Neural progenitor cell (in vitro differentiated cells): Measurements from ENCODE around the gene SLC35E4. TPM values are rescaled to one million over a fixed set of nuclear protein-coding genes. Genes with fewer than 3 reads are reported as not detected.
A peak's percentile ranks its signal among the peaks of the same experiment; 100 is the strongest.

Experiments used
- DNase-seq: peaks from one replicate; pipeline ENCODE4 v3.0.0-alpha.2; 2016; ENCODE audit warnings: low spot score
- H2AFZ ChIP-seq: fragments of 200-600 bp; sonication (generic); replicated peaks from 2 replicates; pipeline ENCODE4 v1.6.1; 2016; ENCODE audit warnings: antibody characterized with exemption
- H3F3A ChIP-seq: fragments of 200-600 bp; sonication (generic); 2 replicates; pipeline ENCODE4 v1.6.1; 2016; ENCODE audit warnings: antibody characterized with exemption, low read depth
- H3K27ac ChIP-seq: fragments of 200-600 bp; sonication (generic); 2 replicates; pipeline ENCODE4 v1.5.1; 2016; ENCODE audit warnings: mild to moderate bottlenecking
- H3K27me3 ChIP-seq: fragments of 200-600 bp; sonication (generic); 2 replicates; pipeline ENCODE4 v1.6.1; 2016; ENCODE audit warnings: mild to moderate bottlenecking, moderate library complexity
- H3K36me3 ChIP-seq: fragments of 200-600 bp; sonication (generic); 2 replicates; pipeline ENCODE4 v1.5.1; 2016
- H3K4me1 ChIP-seq: fragments of 200-600 bp; sonication (generic); 2 replicates; pipeline ENCODE4 v1.6.1; 2016; ENCODE audit warnings: mixed run types
- H3K4me2 ChIP-seq: fragments of 200-600 bp; sonication (generic); 2 replicates; pipeline ENCODE4 v1.6.1; 2016
- H3K4me3 ChIP-seq: fragments of 200-600 bp; sonication (generic); 2 replicates; pipeline ENCODE4 v1.5.1; 2016
- H3K79me2 ChIP-seq: fragments of 200-600 bp; sonication (generic); 2 replicates; pipeline ENCODE4 v1.6.1; 2016; ENCODE audit warnings: low read depth
- H3K9ac ChIP-seq: fragments of 200-600 bp; sonication (generic); 2 replicates; pipeline ENCODE4 v1.6.1; 2016
- H3K9me3 ChIP-seq: fragments of 200-600 bp; sonication (generic); 2 replicates; pipeline ENCODE4 v1.5.1; 2016; ENCODE audit warnings: low read depth
- H4K20me1 ChIP-seq: fragments of 200-600 bp; sonication (generic); 2 replicates; pipeline ENCODE4 v1.6.1; 2016; ENCODE audit warnings: low read depth
- H3K27ac Mint-ChIP-seq: 3 replicates; pipeline ENCODE4 v1.8.0; 2021; ENCODE audit warnings: mixed read lengths
- H3K27me3 Mint-ChIP-seq: 2 replicates; pipeline ENCODE4 v1.8.0; 2022; ENCODE audit warnings: low read depth, mild to moderate bottlenecking, inconsistent platforms, moderate library complexity, mixed read lengths; ENCODE audit not compliant: insufficient read depth
- H3K36me3 Mint-ChIP-seq: 3 replicates; pipeline ENCODE4 v1.8.0; 2021; ENCODE audit warnings: mixed read lengths
- H3K4me1 Mint-ChIP-seq: 3 replicates; pipeline ENCODE4 v1.8.0; 2021; ENCODE audit warnings: mixed read lengths
- H3K4me3 Mint-ChIP-seq: 3 replicates; pipeline ENCODE4 v1.8.0; 2021; ENCODE audit warnings: mild to moderate bottlenecking, moderate library complexity, mixed read lengths
- H3K9me3 Mint-ChIP-seq: 3 replicates; pipeline ENCODE4 v1.8.0; 2020; ENCODE audit warnings: mixed read lengths
- EZH2 ChIP-seq: fragments of 200-600 bp; sonication (generic); IDR thresholded peaks from 2 replicates; pipeline ENCODE4 v1.6.1; 2017; ENCODE audit warnings: antibody characterized with exemption, mild to moderate bottlenecking, moderate library complexity
- EZH2phosphoT487 ChIP-seq: fragments of 200-600 bp; sonication (generic); IDR thresholded peaks from 2 replicates; pipeline ENCODE4 v1.6.1; 2017; ENCODE audit warnings: antibody characterized with exemption
- total RNA-seq: library from RNA; depleted of rRNA; stranded (reverse); fragments of >200 nt; gene quantifications from 2 replicates; pipeline ENCODE4 v1.2.3, GENCODE V29; 2015; ENCODE audit warnings: low replicate concordance
- TF ChIP-seq, protein P1 (sequence below): fragments of 200-600 bp; sonication (generic); IDR thresholded peaks from 2 replicates; pipeline ENCODE4 v1.5.1; 2017; ENCODE audit warnings: antibody characterized with exemption, mild to moderate bottlenecking

Gene SLC35E4
- total RNA-seq, 1 donor from 2014 or later, result 0.36 TPM

DNA sequence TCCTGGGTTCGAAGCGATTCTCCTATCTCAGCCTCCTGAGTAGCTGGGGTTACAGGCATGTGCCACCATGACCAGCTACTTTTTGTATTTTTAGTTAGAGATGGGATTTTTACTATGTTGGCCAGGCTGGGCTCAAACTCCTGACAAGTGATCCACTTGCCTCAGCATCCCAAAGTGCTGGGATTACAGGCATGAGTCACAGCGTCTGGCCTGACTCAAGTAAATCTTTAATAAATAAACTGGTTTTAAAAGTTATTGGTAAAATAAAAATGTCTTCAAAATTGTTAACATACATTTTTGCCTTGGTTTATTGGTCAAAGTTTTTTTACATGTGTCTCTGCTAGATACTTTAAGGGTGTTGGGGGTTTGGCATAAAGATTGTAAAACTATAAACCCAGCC is 36.6 kb upstream of the SLC35E4 start:
- H3K9ac ChIP-seq, result no peak overlapping the region
- H3K79me2 ChIP-seq, result no peaks in the 10 kb centered on the region
- no peak overlapping the region for H3K27ac ChIP-seq
- H3K27me3 ChIP-seq, result peaks cover 7% of the 10 kb centered on the region
- no peak overlapping the region for H2AFZ ChIP-seq
- H4K20me1 ChIP-seq, result no peaks in the 10 kb centered on the region
- H3K4me1 ChIP-seq, result no peaks in the 10 kb centered on the region
- no peaks in the 10 kb centered on the region for H3K36me3 Mint-ChIP-seq
- H3K9me3 ChIP-seq, result no peaks in the 10 kb centered on the region
- no peaks in the 10 kb centered on the region for H3K9me3 Mint-ChIP-seq
- H3K36me3 ChIP-seq, result no peaks in the 10 kb centered on the region
- H3K4me3 ChIP-seq, result no peak overlapping the region
- DNase-seq, result no peak
- H3K4me2 ChIP-seq, result no peak overlapping the region
- H3K4me3 Mint-ChIP-seq, result no peak overlapping the region
- peaks cover 7% of the 10 kb centered on the region for H3K4me1 Mint-ChIP-seq
- H3K27me3 Mint-ChIP-seq, result peaks cover 3% of the 10 kb centered on the region
- H3F3A ChIP-seq, result no peaks in the 10 kb centered on the region
- no peak overlapping the region for H3K27ac Mint-ChIP-seq
- TF ChIP-seq EZH2phosphoT487, result no peak
- no peak for TF ChIP-seq EZH2
- TF ChIP-seq, protein P1, sequence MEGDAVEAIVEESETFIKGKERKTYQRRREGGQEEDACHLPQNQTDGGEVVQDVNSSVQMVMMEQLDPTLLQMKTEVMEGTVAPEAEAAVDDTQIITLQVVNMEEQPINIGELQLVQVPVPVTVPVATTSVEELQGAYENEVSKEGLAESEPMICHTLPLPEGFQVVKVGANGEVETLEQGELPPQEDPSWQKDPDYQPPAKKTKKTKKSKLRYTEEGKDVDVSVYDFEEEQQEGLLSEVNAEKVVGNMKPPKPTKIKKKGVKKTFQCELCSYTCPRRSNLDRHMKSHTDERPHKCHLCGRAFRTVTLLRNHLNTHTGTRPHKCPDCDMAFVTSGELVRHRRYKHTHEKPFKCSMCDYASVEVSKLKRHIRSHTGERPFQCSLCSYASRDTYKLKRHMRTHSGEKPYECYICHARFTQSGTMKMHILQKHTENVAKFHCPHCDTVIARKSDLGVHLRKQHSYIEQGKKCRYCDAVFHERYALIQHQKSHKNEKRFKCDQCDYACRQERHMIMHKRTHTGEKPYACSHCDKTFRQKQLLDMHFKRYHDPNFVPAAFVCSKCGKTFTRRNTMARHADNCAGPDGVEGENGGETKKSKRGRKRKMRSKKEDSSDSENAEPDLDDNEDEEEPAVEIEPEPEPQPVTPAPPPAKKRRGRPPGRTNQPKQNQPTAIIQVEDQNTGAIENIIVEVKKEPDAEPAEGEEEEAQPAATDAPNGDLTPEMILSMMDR, result no peak

DNA sequence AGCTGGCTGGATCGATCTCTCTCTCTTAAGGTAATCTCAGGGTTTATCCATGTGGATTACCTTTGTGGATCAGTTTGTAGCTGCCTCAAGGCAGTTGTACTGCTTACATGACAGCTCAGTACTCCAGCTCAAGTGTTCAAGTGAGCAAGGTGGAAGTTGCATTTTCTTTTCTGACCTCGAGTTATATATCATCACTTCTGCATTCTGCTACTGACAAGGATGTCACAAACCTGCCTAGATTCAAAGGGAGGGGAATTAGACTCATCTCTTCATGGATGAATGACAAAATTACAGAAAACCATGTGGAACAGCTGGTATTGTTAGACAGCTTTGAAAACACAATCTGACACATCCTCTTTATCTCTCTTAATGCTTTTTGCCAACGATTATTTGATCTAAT is 34.7 kb upstream of the SLC35E4 start:
- Mint-ChIP-seq H3K4me3 (no peak overlapping the region), H3K36me3 (no peaks in the 10 kb centered on the region), H3K4me1 (peaks cover 17% of the 10 kb centered on the region), H3K27ac (no peak overlapping the region), H3K27me3 (peaks cover 7% of the 10 kb centered on the region), H3K9me3 (no peaks in the 10 kb centered on the region)
- DNase-seq, result no peak
- H3K4me3 ChIP-seq, result no peak overlapping the region
- H3K79me2 ChIP-seq, result no peaks in the 10 kb centered on the region
- no peaks in the 10 kb centered on the region for H3K9me3 ChIP-seq
- no peaks in the 10 kb centered on the region for H4K20me1 ChIP-seq
- H3F3A ChIP-seq, result peaks cover 4% of the 10 kb centered on the region
- H3K9ac ChIP-seq, result no peak overlapping the region
- H3K4me1 ChIP-seq, result peaks cover 6% of the 10 kb centered on the region
- no peak overlapping the region for H2AFZ ChIP-seq
- H3K36me3 ChIP-seq, result no peaks in the 10 kb centered on the region
- no peaks in the 10 kb centered on the region for H3K27me3 ChIP-seq
- H3K27ac ChIP-seq, result no peak overlapping the region
- TF ChIP-seq, protein P1, result no peak
- TF ChIP-seq EZH2, result no peak
- no peak overlapping the region for H3K4me2 ChIP-seq

DNA sequence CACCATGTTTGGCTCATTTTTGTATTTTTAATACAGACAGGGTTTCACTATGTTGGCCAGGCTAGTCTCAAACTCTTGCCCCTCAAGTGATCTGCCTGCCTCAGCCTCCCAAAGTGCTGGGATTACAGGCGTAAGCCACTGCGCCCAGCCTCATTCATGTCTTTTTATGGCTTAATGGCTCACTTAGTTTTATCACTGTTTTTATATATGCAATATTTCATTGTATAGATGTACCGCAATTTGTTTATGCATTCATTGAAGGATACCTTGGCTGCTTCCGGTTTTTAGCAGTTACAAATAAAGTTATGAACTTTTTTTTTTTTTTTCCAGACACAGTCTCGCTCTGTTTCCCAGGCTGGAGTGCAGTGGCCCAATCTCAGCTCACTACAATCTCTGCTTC is 34.1 kb upstream of the SLC35E4 start:
- Histone ChIP-seq H3K9me3 (no peaks in the 10 kb centered on the region), H3K9ac (no peak overlapping the region), H4K20me1 (no peaks in the 10 kb centered on the region), H3K79me2 (no peaks in the 10 kb centered on the region), H3F3A (peaks cover 9% of the 10 kb centered on the region), H3K27ac (no peak overlapping the region), H3K4me3 (no peak overlapping the region), H3K4me1 (peaks cover 9% of the 10 kb centered on the region), H3K27me3 (no peaks in the 10 kb centered on the region), H3K4me2 (no peak overlapping the region), H2AFZ (no peak overlapping the region), H3K36me3 (no peaks in the 10 kb centered on the region)
- H3K4me3 Mint-ChIP-seq, result no peak overlapping the region
- H3K27ac Mint-ChIP-seq, result no peak overlapping the region
- TF ChIP-seq, protein P1, result no peak
- TF ChIP-seq EZH2 (no peak), EZH2phosphoT487 (no peak)
- no peaks in the 10 kb centered on the region for H3K9me3 Mint-ChIP-seq
- no peaks in the 10 kb centered on the region for H3K36me3 Mint-ChIP-seq
- DNase-seq, result no peak
- peaks cover 7% of the 10 kb centered on the region for H3K27me3 Mint-ChIP-seq
- peaks cover 22% of the 10 kb centered on the region for H3K4me1 Mint-ChIP-seq

DNA sequence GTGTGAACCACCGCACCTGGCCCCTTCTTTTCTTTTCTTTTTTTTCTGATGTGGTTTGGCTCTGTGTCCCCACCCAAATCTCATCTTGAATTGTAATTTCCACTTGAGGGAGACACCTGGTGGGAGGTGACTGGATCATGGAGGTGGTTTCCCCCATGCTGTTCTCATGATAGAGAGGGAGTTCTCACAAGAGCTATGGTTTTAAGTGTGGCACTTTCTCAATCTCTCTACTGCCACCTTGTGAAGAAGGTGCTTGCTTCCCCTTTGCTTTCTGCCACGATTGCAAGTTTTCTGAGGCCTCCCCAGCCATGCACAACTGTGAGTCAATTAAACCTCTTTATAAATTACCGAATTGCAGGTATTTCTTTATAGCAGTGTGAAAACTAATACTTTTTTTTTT is 33.5 kb upstream of the SLC35E4 start:
- Histone ChIP-seq H3K9me3 (no peaks in the 10 kb centered on the region), H3K27me3 (no peaks in the 10 kb centered on the region), H3K4me3 (no peak overlapping the region), H3K9ac (no peak overlapping the region), H3F3A (peaks cover 14% of the 10 kb centered on the region), H3K27ac (no peak overlapping the region), H3K4me1 (peaks cover 9% of the 10 kb centered on the region), H3K36me3 (no peaks in the 10 kb centered on the region), H3K79me2 (no peaks in the 10 kb centered on the region), H4K20me1 (no peaks in the 10 kb centered on the region), H3K4me2 (no peak overlapping the region), H2AFZ (no peak overlapping the region)
- no peak for TF ChIP-seq EZH2
- TF ChIP-seq, protein P1, result peak; percentile 51
- H3K4me3 Mint-ChIP-seq, result no peak overlapping the region
- no peaks in the 10 kb centered on the region for H3K9me3 Mint-ChIP-seq
- no peak overlapping the region for H3K27ac Mint-ChIP-seq
- DNase-seq, result peak; percentile 42
- H3K36me3 Mint-ChIP-seq, result no peaks in the 10 kb centered on the region
- peaks cover 26% of the 10 kb centered on the region for H3K4me1 Mint-ChIP-seq
- peaks cover 7% of the 10 kb centered on the region for H3K27me3 Mint-ChIP-seq
